ENCODE data around the gene TSHZ1.

The TSHZ1 gene

DNA sequence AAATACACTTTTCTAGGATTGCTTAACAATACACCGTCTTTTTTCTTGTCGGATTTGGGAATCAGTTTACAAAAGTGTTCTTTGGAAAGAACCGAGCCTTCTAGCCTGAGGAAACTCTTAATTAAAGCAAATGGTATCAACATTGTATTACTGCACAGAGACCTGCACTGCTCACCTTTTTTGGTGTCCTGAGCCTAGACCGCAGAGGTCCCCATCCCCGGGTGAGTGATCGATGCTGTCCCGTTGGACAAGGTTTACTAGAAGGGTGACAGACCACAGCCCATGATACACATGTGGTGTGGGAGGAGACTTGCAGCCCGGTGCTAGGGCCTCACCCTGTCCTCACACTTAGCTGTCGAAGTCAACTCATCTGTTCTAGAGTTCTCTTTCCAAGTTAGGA lies 55.3 kb downstream of the TSHZ1 start:
- TF ChIP-seq, protein P1, sequence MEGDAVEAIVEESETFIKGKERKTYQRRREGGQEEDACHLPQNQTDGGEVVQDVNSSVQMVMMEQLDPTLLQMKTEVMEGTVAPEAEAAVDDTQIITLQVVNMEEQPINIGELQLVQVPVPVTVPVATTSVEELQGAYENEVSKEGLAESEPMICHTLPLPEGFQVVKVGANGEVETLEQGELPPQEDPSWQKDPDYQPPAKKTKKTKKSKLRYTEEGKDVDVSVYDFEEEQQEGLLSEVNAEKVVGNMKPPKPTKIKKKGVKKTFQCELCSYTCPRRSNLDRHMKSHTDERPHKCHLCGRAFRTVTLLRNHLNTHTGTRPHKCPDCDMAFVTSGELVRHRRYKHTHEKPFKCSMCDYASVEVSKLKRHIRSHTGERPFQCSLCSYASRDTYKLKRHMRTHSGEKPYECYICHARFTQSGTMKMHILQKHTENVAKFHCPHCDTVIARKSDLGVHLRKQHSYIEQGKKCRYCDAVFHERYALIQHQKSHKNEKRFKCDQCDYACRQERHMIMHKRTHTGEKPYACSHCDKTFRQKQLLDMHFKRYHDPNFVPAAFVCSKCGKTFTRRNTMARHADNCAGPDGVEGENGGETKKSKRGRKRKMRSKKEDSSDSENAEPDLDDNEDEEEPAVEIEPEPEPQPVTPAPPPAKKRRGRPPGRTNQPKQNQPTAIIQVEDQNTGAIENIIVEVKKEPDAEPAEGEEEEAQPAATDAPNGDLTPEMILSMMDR (IDR thresholded peaks at IDR 0.05; ENCODE audit: low read depth, low read length): no peak
- no peak for DNase-seq (ENCODE audit: low read depth in 2 of 2)

DNA sequence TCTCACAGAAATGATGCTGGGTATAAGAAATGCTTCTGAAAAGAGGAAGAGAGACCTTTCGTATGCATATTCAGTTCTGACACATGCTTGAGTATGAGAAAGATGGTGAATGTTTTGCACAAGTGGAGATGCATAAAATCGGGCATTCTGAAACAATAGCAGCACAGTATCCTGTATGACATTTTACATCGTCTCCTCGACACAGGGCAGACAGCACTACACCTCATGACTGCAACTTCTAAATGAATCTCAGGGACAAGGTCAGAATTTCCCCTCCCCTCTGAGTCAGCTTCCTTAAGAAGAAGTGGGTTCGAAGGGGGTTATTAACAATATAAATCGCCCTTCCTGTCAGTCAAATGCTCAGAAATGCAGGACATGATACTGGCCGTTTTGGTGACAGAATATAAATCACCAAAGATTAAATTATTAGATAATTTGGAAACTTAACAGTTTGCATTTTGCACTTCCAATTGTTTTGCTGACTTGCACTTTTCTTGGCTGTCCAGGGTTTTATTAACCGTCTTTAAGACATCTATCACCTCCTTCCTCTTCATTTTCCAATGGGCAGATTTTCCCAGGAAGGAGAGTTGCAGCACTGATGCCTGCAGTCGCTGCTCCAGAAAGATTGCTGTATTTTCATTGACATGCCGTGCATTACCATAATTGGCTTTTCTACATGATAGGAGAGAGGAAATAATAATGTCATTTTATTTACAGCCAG lies 57.2 kb downstream of the TSHZ1 start:
- DNase-seq (ENCODE audit: low read depth in 2 of 2): no peak
- TF ChIP-seq, protein P1 (IDR thresholded peaks at IDR 0.05; ENCODE audit: low read depth, low read length): no peak
- no peak overlapping the region for H3K4me3 ChIP-seq (replicated peaks in 1 of 2; ENCODE audit: low read depth in 2 of 2, low read length in 2 of 2)

More for the DNA sequence above, 55.3 kb downstream of the TSHZ1 start:
- no peak overlapping the region for H3K4me3 ChIP-seq (replicated peaks in 1 of 2; ENCODE audit: low read depth in 2 of 2, low read length in 2 of 2)

- DNase-seq (ENCODE audit: low read depth in 2 of 2): no peak
- no peak overlapping the region for H3K4me3 ChIP-seq (replicated peaks in 1 of 2; ENCODE audit: low read depth in 2 of 2, low read length in 2 of 2)
- TF ChIP-seq, protein P1 (IDR thresholded peaks at IDR 0.05; ENCODE audit: low read depth, low read length): no peak
Observed at GRCh38 chr18:75268364-75268646, 57.7 kb downstream of the TSHZ1 start.

DNA sequence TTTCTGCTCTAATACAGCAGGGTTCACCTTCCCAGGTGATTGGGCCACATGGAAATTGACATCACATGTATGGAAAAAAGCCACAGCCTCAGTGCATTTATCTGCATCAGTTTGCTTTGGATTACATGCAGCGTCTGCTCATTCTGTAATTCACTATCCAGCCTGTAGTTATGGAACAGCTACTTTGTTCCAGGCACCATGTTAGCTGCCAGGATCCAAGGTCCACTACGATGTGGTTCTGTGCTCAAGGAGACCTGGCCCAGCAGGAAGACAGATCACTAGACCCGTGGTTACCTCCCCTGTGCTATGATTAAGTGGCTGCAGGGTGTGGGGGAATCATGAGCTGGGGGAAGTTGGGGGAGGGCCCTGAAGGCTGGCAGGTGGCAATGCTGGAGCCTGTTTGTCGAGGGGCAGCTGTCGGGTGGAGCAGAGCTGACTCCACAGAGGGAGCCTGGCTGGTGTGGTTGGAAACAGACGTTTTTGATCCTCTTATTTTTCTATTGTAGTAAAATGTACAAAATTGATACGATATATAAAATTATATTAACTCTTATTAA lies 58.6 kb downstream of the TSHZ1 start:
- TF ChIP-seq, protein P1 (IDR thresholded peaks at IDR 0.05; ENCODE audit: low read depth, low read length): no peak
- H3K4me3 ChIP-seq (replicated peaks in 1 of 2; ENCODE audit: low read depth in 2 of 2, low read length in 2 of 2): no peak overlapping the region
- DNase-seq (ENCODE audit: low read depth in 2 of 2): no peak

DNA sequence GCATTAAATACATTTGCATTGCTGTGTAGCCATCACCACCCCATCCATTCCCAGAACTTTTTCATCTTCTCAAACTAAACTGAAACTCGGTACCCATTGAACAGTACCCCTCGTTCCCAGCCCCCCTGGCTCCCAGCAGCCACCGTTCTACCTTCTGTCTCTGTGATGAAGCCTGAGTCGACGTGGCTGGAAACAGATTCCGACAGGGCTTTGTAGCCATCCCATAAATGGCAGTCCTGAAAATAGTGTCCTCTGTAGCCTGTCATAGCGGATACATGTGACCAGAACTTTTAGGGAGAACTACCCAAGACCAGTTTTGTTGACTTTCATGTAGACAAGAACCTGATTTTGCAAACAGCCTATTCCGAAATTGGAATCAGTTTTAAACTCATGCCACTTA lies 59.1 kb downstream of the TSHZ1 start:
- H3K4me3 ChIP-seq (replicated peaks in 1 of 2; ENCODE audit: low read depth in 2 of 2, low read length in 2 of 2): no peak overlapping the region
- TF ChIP-seq, protein P1 (IDR thresholded peaks at IDR 0.05; ENCODE audit: low read depth, low read length): no peak
- no peak for DNase-seq (ENCODE audit: low read depth in 2 of 2)

GRCh38 chr18:75271952-75272351 lies 61.4 kb downstream of the TSHZ1 start:
- DNase-seq (ENCODE audit: low read depth in 2 of 2): no peak
- TF ChIP-seq, protein P1 (IDR thresholded peaks at IDR 0.05; ENCODE audit: low read depth, low read length): no peak
- H3K4me3 ChIP-seq (replicated peaks in 1 of 2; ENCODE audit: low read depth in 2 of 2, low read length in 2 of 2): no peak overlapping the region

DNA sequence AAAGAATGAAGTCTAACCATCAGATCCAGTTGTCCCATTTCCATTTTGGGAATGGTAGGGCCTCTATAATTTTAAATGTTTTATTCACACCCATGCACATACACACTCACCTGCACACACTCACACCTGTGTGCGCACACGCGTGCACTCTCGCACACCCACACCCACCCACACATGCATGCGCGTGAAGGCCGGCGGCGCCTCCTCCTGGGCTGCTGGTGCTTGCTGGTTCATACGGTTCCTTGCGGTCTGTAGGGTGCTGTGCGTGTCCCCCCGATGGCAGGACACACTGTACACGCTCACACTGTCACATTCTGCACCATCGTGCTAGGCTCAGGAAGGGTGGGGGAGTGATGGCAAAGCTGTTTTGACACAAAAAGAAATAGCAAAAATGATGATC lies 63.2 kb downstream of the TSHZ1 start:
- no peak for DNase-seq (ENCODE audit: low read depth in 2 of 2)
- TF ChIP-seq, protein P1 (IDR thresholded peaks at IDR 0.05; ENCODE audit: low read depth, low read length): no peak
- no peak overlapping the region for H3K4me3 ChIP-seq (replicated peaks in 1 of 2; ENCODE audit: low read depth in 2 of 2, low read length in 2 of 2)
